HEK293 (cell line): ENCODE results near the gene OLFM2.

Source experiments
- BCL11B ChIP-seq: fragments of 450-650 bp; formaldehyde crosslinking; IDR thresholded peaks from 2 replicates; pipeline ENCODE4 v1.5.1; 2016; ENCODE audit warnings: low read depth, missing biosample characterization, missing genetic modification characterization
- BCL6B ChIP-seq: fragments of 450-650 bp; formaldehyde crosslinking; IDR thresholded peaks from 2 replicates; pipeline ENCODE4 v1.5.1; 2017; ENCODE audit warnings: missing biosample characterization, missing genetic modification characterization
- FEZF1 ChIP-seq: fragments of 450-650 bp; formaldehyde crosslinking; IDR thresholded peaks from 2 replicates; pipeline ENCODE4 v1.5.1; 2016; ENCODE audit warnings: missing biosample characterization, missing genetic modification characterization
- KLF16 ChIP-seq: fragments of 450-650 bp; formaldehyde crosslinking; IDR thresholded peaks from 2 replicates; pipeline ENCODE4 v1.5.1; 2017; ENCODE audit warnings: missing biosample characterization, missing genetic modification characterization
- OSR2 ChIP-seq: fragments of 450-650 bp; formaldehyde crosslinking; IDR thresholded peaks from 2 replicates; pipeline ENCODE4 v1.5.1; 2016; ENCODE audit warnings: missing biosample characterization, missing genetic modification characterization
- REST ChIP-seq: fragments of 450-650 bp; formaldehyde crosslinking; IDR thresholded peaks from 2 replicates; pipeline ENCODE4 v1.5.1; 2016; ENCODE audit warnings: missing biosample characterization, missing genetic modification characterization
- SCRT2 ChIP-seq: fragments of 450-650 bp; formaldehyde crosslinking; IDR thresholded peaks from 2 replicates; pipeline ENCODE4 v1.5.1; 2016; ENCODE audit warnings: missing biosample characterization, missing genetic modification characterization
- ZBTB1 ChIP-seq: fragments of 450-650 bp; formaldehyde crosslinking; IDR thresholded peaks from 2 replicates; pipeline ENCODE4 v1.5.1; 2016; ENCODE audit warnings: missing biosample characterization, missing genetic modification characterization
- ZBTB21 ChIP-seq: fragments of 450-650 bp; formaldehyde crosslinking; IDR thresholded peaks from 2 replicates; pipeline ENCODE4 v1.5.1; 2017; ENCODE audit warnings: missing biosample characterization, missing genetic modification characterization
- ZBTB26 ChIP-seq: fragments of 450-650 bp; formaldehyde crosslinking; optimal IDR thresholded peaks from 2 replicates; pipeline ENCODE3; 2016; ENCODE audit warnings: missing biosample characterization, mild to moderate bottlenecking, missing genetic modification characterization
- ZFP3 ChIP-seq: fragments of 450-650 bp; formaldehyde crosslinking; IDR thresholded peaks from 2 replicates; pipeline ENCODE4 v1.5.1; 2016; ENCODE audit warnings: low read depth, missing biosample characterization, missing genetic modification characterization
- ZNF211 ChIP-seq: fragments of 450-650 bp; formaldehyde crosslinking; IDR thresholded peaks from 2 replicates; pipeline ENCODE4 v1.5.1; 2016; ENCODE audit warnings: low read depth, missing biosample characterization, missing genetic modification characterization
- ZNF214 ChIP-seq: fragments of 450-650 bp; formaldehyde crosslinking; IDR thresholded peaks from 2 replicates; pipeline ENCODE4 v1.5.1; 2017; ENCODE audit warnings: missing biosample characterization, mild to moderate bottlenecking, missing genetic modification characterization, borderline replicate concordance
- ZNF221 ChIP-seq: fragments of 450-650 bp; formaldehyde crosslinking; IDR thresholded peaks from 2 replicates; pipeline ENCODE4 v1.5.1; 2017; ENCODE audit warnings: missing biosample characterization, missing genetic modification characterization, borderline replicate concordance
- ZNF23 ChIP-seq: fragments of 450-650 bp; formaldehyde crosslinking; IDR thresholded peaks from 2 replicates; pipeline ENCODE4 v1.5.1; 2016; ENCODE audit warnings: missing biosample characterization, missing genetic modification characterization, borderline replicate concordance
- ZNF239 ChIP-seq: fragments of 450-650 bp; formaldehyde crosslinking; IDR thresholded peaks from 2 replicates; pipeline ENCODE4 v1.5.1; 2016; ENCODE audit warnings: missing biosample characterization, missing genetic modification characterization
- ZNF37A ChIP-seq: fragments of 450-650 bp; IDR thresholded peaks from 2 replicates; pipeline ENCODE4 v1.5.1; 2018; ENCODE audit warnings: missing biosample characterization, missing genetic modification characterization
- ZNF394 ChIP-seq: fragments of 450-650 bp; formaldehyde crosslinking; IDR thresholded peaks from 2 replicates; pipeline ENCODE4 v1.5.1; 2016; ENCODE audit warnings: missing biosample characterization, missing genetic modification characterization, mild to moderate bottlenecking, moderate library complexity, borderline replicate concordance
- ZNF416 ChIP-seq: fragments of 450-650 bp; formaldehyde crosslinking; IDR thresholded peaks from 2 replicates; pipeline ENCODE4 v1.5.1; 2016; ENCODE audit warnings: missing biosample characterization, missing genetic modification characterization
- ZNF513 ChIP-seq: fragments of 450-650 bp; IDR thresholded peaks from 2 replicates; pipeline ENCODE4 v1.5.1; 2018; ENCODE audit warnings: missing biosample characterization, missing genetic modification characterization
- ZNF548 ChIP-seq: fragments of 450-650 bp; formaldehyde crosslinking; IDR thresholded peaks from 2 replicates; pipeline ENCODE4 v1.5.1; 2016; ENCODE audit warnings: missing biosample characterization, missing genetic modification characterization
- ZNF558 ChIP-seq: fragments of 450-650 bp; formaldehyde crosslinking; IDR thresholded peaks from 2 replicates; pipeline ENCODE4 v1.5.1; 2016; ENCODE audit warnings: missing biosample characterization, missing genetic modification characterization
- ZNF571 ChIP-seq: fragments of 450-650 bp; formaldehyde crosslinking; IDR thresholded peaks from 2 replicates; pipeline ENCODE4 v1.5.0; 2017; ENCODE audit warnings: missing biosample characterization, missing genetic modification characterization
- ZNF596 ChIP-seq: fragments of 450-650 bp; IDR thresholded peaks from 2 replicates; pipeline ENCODE4 v1.5.0; 2018; ENCODE audit warnings: missing biosample characterization, mild to moderate bottlenecking, missing genetic modification characterization, moderate library complexity
- ZNF621 ChIP-seq: fragments of 450-650 bp; formaldehyde crosslinking; IDR thresholded peaks from 2 replicates; pipeline ENCODE4 v1.5.1; 2017; ENCODE audit warnings: missing biosample characterization, missing genetic modification characterization
- ZNF645 ChIP-seq: fragments of 450-650 bp; formaldehyde crosslinking; IDR thresholded peaks from 2 replicates; pipeline ENCODE4; 2016; ENCODE audit warnings: missing biosample characterization, missing genetic modification characterization
- ZNF654 ChIP-seq: fragments of 450-650 bp; formaldehyde crosslinking; IDR thresholded peaks from 2 replicates; pipeline ENCODE4 v1.5.1; 2016; ENCODE audit warnings: low read depth, missing biosample characterization, missing genetic modification characterization
- ZNF670 ChIP-seq: fragments of 450-650 bp; formaldehyde crosslinking; IDR thresholded peaks from 2 replicates; pipeline ENCODE4 v1.5.1; 2016; ENCODE audit warnings: missing biosample characterization, missing genetic modification characterization, low read depth
- ZNF692 ChIP-seq: fragments of 450-650 bp; formaldehyde crosslinking; IDR thresholded peaks from 2 replicates; pipeline ENCODE4 v1.5.1; 2016; ENCODE audit warnings: missing biosample characterization, missing genetic modification characterization
- ZNF768 ChIP-seq: fragments of 450-650 bp; formaldehyde crosslinking; IDR thresholded peaks from 2 replicates; pipeline ENCODE4 v1.5.1; 2018; ENCODE audit warnings: missing biosample characterization, mild to moderate bottlenecking, missing genetic modification characterization

The OLFM2 gene

GRCh38 chr19:9914315-9915207 lies 21.8 kb downstream of the OLFM2 start (continued):
- TF ChIP-seq ZNF214 (tag by site-specific recombination) (no peak), ZNF670 (tag by site-specific recombination) (no peak), ZNF571 (no peak), SCRT2 (tag by site-specific recombination) (no peak), ZNF23 (tag by site-specific recombination) (no peak), ZNF548 (tag by site-specific recombination) (no peak), ZNF513 (tag by site-specific recombination) (no peak), ZNF221 (tag by site-specific recombination) (no peak), ZNF239 (tag by site-specific recombination) (no peak), KLF16 (no peak), ZNF558 (tag by site-specific recombination) (no peak), ZBTB26 (tag by site-specific recombination) (peak; percentile 76), ZNF692 (peak; percentile 40; the same call in 1 of the 2 replicates), ZNF596 (tag by site-specific recombination) (peak; percentile 11; the same call in 1 of the 2 replicates), ZNF211 (tag by site-specific recombination) (no peak), FEZF1 (tag by site-specific recombination) (no peak), ZNF621 (tag by site-specific recombination) (no peak), ZBTB1 (tag by site-specific recombination) (no peak), ZNF37A (tag by site-specific recombination) (no peak), BCL11B (peak; percentile 53; the same call in 1 of the 2 replicates), OSR2 (tag by site-specific recombination) (no peak), ZBTB21 (no peak), REST (tag by site-specific recombination) (no peak; the same call in 1 of the 2 replicates), BCL6B (no peak), ZNF768 (tag by site-specific recombination) (no peak), ZNF645 (tag by site-specific recombination) (no peak), ZNF416 (tag by site-specific recombination) (no peak), ZNF394 (no peak), ZFP3 (tag by site-specific recombination) (no peak), ZNF654 (tag by site-specific recombination) (0 out of 2 replicates have a peak, but pooled peaks have one; percentile 29)
